ENCODE results near the gene WFDC1. TPM values are rescaled to one million over a fixed set of nuclear protein-coding genes. Genes with fewer than 3 reads are reported as not detected.

WFDC1 gene
- total RNA-seq, 1 donor from 2014 or later: not detected

GRCh38 chr16:84252184-84252583 is 42.5 kb upstream of the WFDC1 start:
- H3K4me1 Mint-ChIP-seq: no peaks in the 10 kb centered on the region
- H3K27ac Mint-ChIP-seq: no peak overlapping the region
- ATAC-seq (ENCODE audit: low read depth) (no peak), DNase-seq (no peak)
- H3K4me3 Mint-ChIP-seq: no peak overlapping the region
- ChIA-PET POLR2A (no interaction called here), CTCF (no interaction called here)
- TF ChIP-seq, protein P1, sequence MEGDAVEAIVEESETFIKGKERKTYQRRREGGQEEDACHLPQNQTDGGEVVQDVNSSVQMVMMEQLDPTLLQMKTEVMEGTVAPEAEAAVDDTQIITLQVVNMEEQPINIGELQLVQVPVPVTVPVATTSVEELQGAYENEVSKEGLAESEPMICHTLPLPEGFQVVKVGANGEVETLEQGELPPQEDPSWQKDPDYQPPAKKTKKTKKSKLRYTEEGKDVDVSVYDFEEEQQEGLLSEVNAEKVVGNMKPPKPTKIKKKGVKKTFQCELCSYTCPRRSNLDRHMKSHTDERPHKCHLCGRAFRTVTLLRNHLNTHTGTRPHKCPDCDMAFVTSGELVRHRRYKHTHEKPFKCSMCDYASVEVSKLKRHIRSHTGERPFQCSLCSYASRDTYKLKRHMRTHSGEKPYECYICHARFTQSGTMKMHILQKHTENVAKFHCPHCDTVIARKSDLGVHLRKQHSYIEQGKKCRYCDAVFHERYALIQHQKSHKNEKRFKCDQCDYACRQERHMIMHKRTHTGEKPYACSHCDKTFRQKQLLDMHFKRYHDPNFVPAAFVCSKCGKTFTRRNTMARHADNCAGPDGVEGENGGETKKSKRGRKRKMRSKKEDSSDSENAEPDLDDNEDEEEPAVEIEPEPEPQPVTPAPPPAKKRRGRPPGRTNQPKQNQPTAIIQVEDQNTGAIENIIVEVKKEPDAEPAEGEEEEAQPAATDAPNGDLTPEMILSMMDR (IDR thresholded peaks at IDR 0.05): no peak
- intact Hi-C loops (cut with micrococcal nuclease): no loop called here
- H3K27me3 Mint-ChIP-seq: peaks cover 18% of the 10 kb centered on the region
- H3K9me3 Mint-ChIP-seq: no peaks in the 10 kb centered on the region
- H3K36me3 Mint-ChIP-seq (ENCODE audit: low read depth): no peaks in the 10 kb centered on the region

GRCh38 chr16:84253173-84253572 is 41.5 kb upstream of the WFDC1 start:
- H3K36me3 Mint-ChIP-seq (ENCODE audit: low read depth): no peaks in the 10 kb centered on the region
- CTCF ChIA-PET: no interaction called here
- intact Hi-C loops (cut with micrococcal nuclease): no loop called here

GRCh38 chr16:84254062-84254461 is 40.6 kb upstream of the WFDC1 start:
- ATAC-seq (ENCODE audit: low read depth) (no peak), DNase-seq (no peak)
- Mint-ChIP-seq H3K4me3 (no peak overlapping the region), H3K27me3 (peaks cover 22% of the 10 kb centered on the region), H3K36me3 (ENCODE audit: low read depth) (no peaks in the 10 kb centered on the region), H3K9me3 (no peaks in the 10 kb centered on the region), H3K4me1 (no peaks in the 10 kb centered on the region), H3K27ac (no peak overlapping the region)
- TF ChIP-seq, protein P1 (IDR thresholded peaks at IDR 0.05): no peak
- intact Hi-C loops (cut with micrococcal nuclease): no loop called here
- ChIA-PET CTCF (no interaction called here), POLR2A (no interaction called here)

More at GRCh38 chr16:84253173-84253572, 41.5 kb upstream of the WFDC1 start:
- peaks cover 22% of the 10 kb centered on the region for H3K27me3 Mint-ChIP-seq
- no peak overlapping the region for H3K27ac Mint-ChIP-seq
- TF ChIP-seq, protein P1 (IDR thresholded peaks at IDR 0.05): no peak
- no peak overlapping the region for H3K4me3 Mint-ChIP-seq
- H3K4me1 Mint-ChIP-seq: no peaks in the 10 kb centered on the region
- no peaks in the 10 kb centered on the region for H3K9me3 Mint-ChIP-seq
- ATAC-seq (ENCODE audit: low read depth) (no peak), DNase-seq (no peak)
- POLR2A ChIA-PET: no interaction called here

DNA sequence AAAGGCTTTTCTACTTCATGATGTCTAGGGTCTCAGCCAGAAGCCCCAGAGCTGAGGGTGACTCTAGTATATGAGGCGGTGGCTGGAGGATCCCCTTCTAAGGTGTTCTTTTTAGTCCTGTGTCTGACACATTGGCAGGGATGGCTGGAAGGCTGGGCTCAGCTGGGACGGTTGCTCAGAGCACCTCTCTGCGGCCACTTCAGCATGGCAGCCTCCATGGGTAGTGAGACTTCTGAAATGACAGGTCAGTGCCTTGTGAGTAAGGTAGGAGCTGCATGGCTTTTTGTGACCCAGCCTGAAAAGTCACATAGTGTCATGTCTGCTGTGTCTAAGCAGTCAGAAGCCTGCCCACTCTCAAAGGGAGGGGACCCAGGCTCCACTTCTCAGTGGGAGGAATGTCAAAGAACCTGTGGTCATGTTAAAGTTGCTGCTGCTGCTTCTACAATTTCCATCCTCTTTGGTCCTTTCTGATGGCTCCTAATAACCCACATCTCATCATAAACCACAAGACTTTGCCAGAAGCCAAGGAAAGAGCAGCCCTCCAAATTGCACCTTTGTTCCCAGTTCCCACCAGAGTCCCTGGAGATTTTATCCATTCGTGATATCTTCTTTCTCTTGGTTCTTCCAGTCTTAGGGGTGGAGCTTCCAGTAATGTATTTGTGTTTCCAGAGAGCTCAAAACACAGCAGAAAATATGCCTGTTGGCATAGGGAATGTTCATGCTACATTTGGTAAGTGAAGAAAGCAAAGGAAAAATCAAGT is 39.4 kb upstream of the WFDC1 start:
- ChIA-PET CTCF (no interaction called here), POLR2A (no interaction called here)

GRCh38 chr16:84258266-84258665 is 36.4 kb upstream of the WFDC1 start:
- Mint-ChIP-seq H3K27ac (no peak overlapping the region), H3K4me3 (no peak overlapping the region), H3K36me3 (ENCODE audit: low read depth) (no peaks in the 10 kb centered on the region), H3K9me3 (peaks cover 2% of the 10 kb centered on the region), H3K4me1 (no peaks in the 10 kb centered on the region), H3K27me3 (peaks cover 16% of the 10 kb centered on the region)
- no peak for ATAC-seq (ENCODE audit: low read depth)
- CTCF ChIA-PET: no interaction called here
- DNase-seq: no peak
- TF ChIP-seq, protein P1 (IDR thresholded peaks at IDR 0.05): no peak
- POLR2A ChIA-PET: no interaction called here
- intact Hi-C loops (cut with micrococcal nuclease): no loop called here

More for the DNA sequence above, 39.4 kb upstream of the WFDC1 start:
- no peaks in the 10 kb centered on the region for H3K36me3 Mint-ChIP-seq (ENCODE audit: low read depth)
- no peak for ATAC-seq (ENCODE audit: low read depth)
- H3K4me1 Mint-ChIP-seq: no peaks in the 10 kb centered on the region
- TF ChIP-seq, protein P1 (IDR thresholded peaks at IDR 0.05): no peak
- H3K4me3 Mint-ChIP-seq: no peak overlapping the region
- no peak for DNase-seq
- intact Hi-C loops (cut with micrococcal nuclease): no loop called here
- H3K27me3 Mint-ChIP-seq: peaks cover 18% of the 10 kb centered on the region
- H3K9me3 Mint-ChIP-seq: no peaks in the 10 kb centered on the region
- H3K27ac Mint-ChIP-seq: no peak overlapping the region

Measured in activated B cell treated with CpG ODN at 0.5 μM for 24 hours (primary cell).